ENCODE data around the gene HIPK2. TPM values are rescaled to one million over a fixed set of nuclear protein-coding genes. Genes with fewer than 3 reads are reported as not detected.

Gene HIPK2
- total RNA-seq, 1 donor from 2014 or later, result 75.8 TPM

GRCh38 chr7:139635526-139636302 lies 142.1 kb downstream of the HIPK2 start:
- Mint-ChIP-seq H3K9me3 (peaks cover 8% of the 10 kb centered on the region), H3K36me3 (peaks cover 39% of the 10 kb centered on the region), H3K27me3 (ENCODE audit: low read depth) (no peaks in the 10 kb centered on the region), H3K27ac (peak overlapping the region; percentile 26), H3K4me3 (no peak overlapping the region), H3K4me1 (no peaks in the 10 kb centered on the region)
- DNase-seq (ENCODE audit: low spot score in 2 of 2, unreplicated experiment in 2 of 2), result no peak
- TF ChIP-seq CTCF (IDR thresholded peaks at IDR 0.05; ENCODE audit: unreplicated experiment), result no peak

- DNase-seq (ENCODE audit: low spot score in 2 of 2, unreplicated experiment in 2 of 2), result no peak
- H3K27ac Mint-ChIP-seq, result no peak overlapping the region
- H3K27me3 Mint-ChIP-seq (ENCODE audit: low read depth), result no peaks in the 10 kb centered on the region
- peaks cover 44% of the 10 kb centered on the region for H3K36me3 Mint-ChIP-seq
- H3K4me1 Mint-ChIP-seq, result no peaks in the 10 kb centered on the region
- TF ChIP-seq CTCF (IDR thresholded peaks at IDR 0.05; ENCODE audit: unreplicated experiment), result no peak
- no peak overlapping the region for H3K4me3 Mint-ChIP-seq
- peaks cover 8% of the 10 kb centered on the region for H3K9me3 Mint-ChIP-seq
Measured at GRCh38 chr7:139634087-139634486, 143.7 kb downstream of the HIPK2 start.

- Mint-ChIP-seq H3K4me1 (no peaks in the 10 kb centered on the region), H3K36me3 (peaks cover 55% of the 10 kb centered on the region), H3K9me3 (no peaks in the 10 kb centered on the region), H3K4me3 (no peak overlapping the region), H3K27me3 (ENCODE audit: low read depth) (no peaks in the 10 kb centered on the region), H3K27ac (no peak overlapping the region)
- DNase-seq (ENCODE audit: low spot score in 2 of 2, unreplicated experiment in 2 of 2), result no peak
- TF ChIP-seq CTCF (IDR thresholded peaks at IDR 0.05; ENCODE audit: unreplicated experiment), result no peak
Measured at GRCh38 chr7:139631520-139632031, 146.2 kb downstream of the HIPK2 start.

GRCh38 chr7:139630643-139631519 lies 146.9 kb downstream of the HIPK2 start:
- no peak overlapping the region for H3K27ac Mint-ChIP-seq
- no peak for TF ChIP-seq CTCF (IDR thresholded peaks at IDR 0.05; ENCODE audit: unreplicated experiment)
- no peaks in the 10 kb centered on the region for H3K27me3 Mint-ChIP-seq (ENCODE audit: low read depth)
- DNase-seq (ENCODE audit: low spot score in 2 of 2, unreplicated experiment in 2 of 2), result no peak
- no peak overlapping the region for H3K4me3 Mint-ChIP-seq
- no peaks in the 10 kb centered on the region for H3K9me3 Mint-ChIP-seq
- H3K4me1 Mint-ChIP-seq, result no peaks in the 10 kb centered on the region
- peaks cover 56% of the 10 kb centered on the region for H3K36me3 Mint-ChIP-seq

GRCh38 chr7:139629392-139630082 lies 148.3 kb downstream of the HIPK2 start:
- peaks cover 65% of the 10 kb centered on the region for H3K36me3 Mint-ChIP-seq
- no peaks in the 10 kb centered on the region for H3K27me3 Mint-ChIP-seq (ENCODE audit: low read depth)
- H3K4me1 Mint-ChIP-seq, result no peaks in the 10 kb centered on the region
- no peak for TF ChIP-seq CTCF (IDR thresholded peaks at IDR 0.05; ENCODE audit: unreplicated experiment)
- H3K27ac Mint-ChIP-seq, result peak overlapping the region; percentile 56
- H3K9me3 Mint-ChIP-seq, result no peaks in the 10 kb centered on the region
- no peak for DNase-seq (ENCODE audit: low spot score in 2 of 2, unreplicated experiment in 2 of 2)
- no peak overlapping the region for H3K4me3 Mint-ChIP-seq

Measured in mesothelial cell of epicardium (in vitro differentiated cells).